Keratinocyte (primary cell): Measurements from ENCODE around the gene SCN4A. TPM values are rescaled to one million over a fixed set of nuclear protein-coding genes. Genes with fewer than 3 reads are reported as not detected.

Source experiments
- DNase-seq: peaks from one replicate; pipeline ENCODE4 v3.0.0-alpha.2; 2011; ENCODE audit warnings: low read depth, missing footprints, low spot score
- FAIRE-seq: peaks from 2 replicates; lab custom pipeline; 2011; peaks lifted over from hg19 to GRCh38; lab: Jason Lieb, UNC
- H2AFZ ChIP-seq: 2 replicates; pipeline ENCODE4 v1.6.0; 2012; ENCODE audit warnings: low read length, control low read depth, inconsistent platforms; ENCODE audit not compliant: control insufficient read depth
- H3K27ac ChIP-seq: 2 replicates; pipeline ENCODE4 v1.5.1; 2011; ENCODE audit warnings: low read length; ENCODE audit not compliant: control insufficient read depth, insufficient read depth
- H3K27me3 ChIP-seq: 3 replicates; pipeline ENCODE4 v1.6.0; 2011; ENCODE audit warnings: low read length; ENCODE audit not compliant: control insufficient read depth, insufficient read depth; ENCODE audit errors: extremely low read depth
- H3K36me3 ChIP-seq, 2 experiments: 2 replicates in 1 of 2; 3 replicates in 1 of 2; pipeline ENCODE4 v1.5.1; 2011; ENCODE audit warnings: low read length in 2 of 2, mild to moderate bottlenecking in 1 of 2; ENCODE audit not compliant: control insufficient read depth in 2 of 2, insufficient read depth in 2 of 2; ENCODE audit errors: extremely low read depth in 1 of 2
- H3K4me1 ChIP-seq: 3 replicates; pipeline ENCODE4 v1.5.1; 2011; ENCODE audit warnings: low read length; ENCODE audit not compliant: control insufficient read depth, insufficient read depth; ENCODE audit errors: extremely low read depth
- H3K4me2 ChIP-seq: 3 replicates; pipeline ENCODE4 v1.6.0; 2011; ENCODE audit warnings: low read depth, low read length; ENCODE audit not compliant: control insufficient read depth, insufficient read depth; ENCODE audit errors: extremely low read depth
- H3K4me3 ChIP-seq, 3 experiments: fragments of 200-600 bp in 1 of 3; sonication (generic) in 1 of 3; 2 replicates in 2 of 3; 3 replicates in 1 of 3; pipeline ENCODE4 v1.5.1; 2011 to 2016; ENCODE audit warnings: low read length in 3 of 3, mild to moderate bottlenecking in 3 of 3, control low read depth in 2 of 3, inconsistent platforms in 1 of 3, low read depth in 1 of 3, mixed read lengths in 1 of 3, mixed run types in 1 of 3, moderate library complexity in 1 of 3; ENCODE audit not compliant: control insufficient read depth in 2 of 3, insufficient read depth in 2 of 3; ENCODE audit errors: extremely low read depth in 1 of 3
- H3K79me2 ChIP-seq: 2 replicates; pipeline ENCODE4 v1.6.0; 2012; ENCODE audit warnings: low read length; ENCODE audit not compliant: control insufficient read depth, insufficient read depth
- H3K9ac ChIP-seq: 3 replicates; pipeline ENCODE4 v1.6.0; 2011; ENCODE audit warnings: low read length; ENCODE audit not compliant: control insufficient read depth, insufficient read depth; ENCODE audit errors: extremely low read depth
- H3K9me1 ChIP-seq: 3 replicates; pipeline ENCODE4 v1.6.0; 2011; ENCODE audit warnings: low read length; ENCODE audit not compliant: control insufficient read depth, insufficient read depth; ENCODE audit errors: extremely low read depth
- H3K9me3 ChIP-seq: 2 replicates; pipeline ENCODE4 v1.5.1; 2012; ENCODE audit warnings: low read depth, low read length; ENCODE audit not compliant: control insufficient read depth
- H4K20me1 ChIP-seq: 3 replicates; pipeline ENCODE4 v1.6.0; 2011; ENCODE audit warnings: low read length; ENCODE audit not compliant: control insufficient read depth, insufficient read depth; ENCODE audit errors: extremely low read depth
- CTCF ChIP-seq, 3 experiments: IDR thresholded peaks in 1 of 3; conservative IDR thresholded peaks in 1 of 3; optimal IDR thresholded peaks in 1 of 3; 2 replicates in 2 of 3; 3 replicates in 1 of 3; pipeline versions ENCODE3 to v1.5.1; 2011; ENCODE audit warnings: low read length in 3 of 3, mild to moderate bottlenecking in 3 of 3, moderate library complexity in 2 of 3, control low read depth in 1 of 3, inconsistent platforms in 1 of 3; ENCODE audit not compliant: insufficient read depth in 2 of 3; ENCODE audit errors: extremely low read depth in 1 of 3
- EZH2 ChIP-seq: IDR thresholded peaks from one replicate; pipeline ENCODE4 v1.6.1; 2012; ENCODE audit warnings: inconsistent platforms, mild to moderate bottlenecking, low read length, moderate library complexity
- dilution Hi-C: fragments of 300-500 bp; cut with MboI; formaldehyde crosslinking; loops from one replicate; pipeline ENCODE4 v1.7.0; 2020; ENCODE audit warnings: low sequenced_read_pairs; ENCODE audit not compliant: extremely low pct_ligation_motif_present
- polyA plus RNA-seq, 5 experiments: library from polyadenylated mRNA; depleted of rRNA in 3 of 5; stranded (reverse) in 3 of 5; stranded (forward) in 1 of 5; unstranded in 1 of 5; fragments of >200 nt; gene quantifications; 1 replicate in 1 of 5; 2 replicates in 3 of 5; 3 replicates in 1 of 5; pipeline versions ENCODE4 v1.2.1 to v1.2.3, GENCODE V29; 2011 to 2012; ENCODE audit warnings: missing spikeins in 2 of 5, low read depth in 1 of 5, low replicate concordance in 1 of 5

SCN4A gene
- polyA plus RNA-seq, 1 donor (not counting 4 experiments of a cell fraction or from before 2014, with no cell fraction given) = not detected

- TF ChIP-seq CTCF (optimal IDR thresholded peaks at IDR 0.05 in 1 of 3, IDR thresholded peaks at IDR 0.05 in 1 of 3, conservative IDR thresholded peaks at IDR 0.05 in 1 of 3; ENCODE audit: extremely low read depth in 1 of 3, insufficient read depth in 2 of 3, low read length in 3 of 3) (no peak), EZH2 (no peak)
- Histone ChIP-seq H3K79me2 (no peaks in the 10 kb centered on the region), H3K4me2 (no peak overlapping the region), H3K9me1 (no peaks in the 10 kb centered on the region), H3K27ac (no peak overlapping the region), H3K4me3 (no peak overlapping the region), H4K20me1 (no peaks in the 10 kb centered on the region), H3K9ac (no peak overlapping the region), H3K27me3 (peaks cover 20% of the 10 kb centered on the region), H3K9me3 (no peaks in the 10 kb centered on the region), H3K36me3 (no peaks in the 10 kb centered on the region), H2AFZ (no peak overlapping the region), H3K4me1 (peaks cover 12% of the 10 kb centered on the region)
- no peak for FAIRE-seq
- dilution Hi-C loops = no loop called here
- no peak for DNase-seq
Measured at GRCh38 chr17:63932721-63933120, 40.0 kb downstream of the SCN4A start.

GRCh38 chr17:63931981-63932561 lies 40.6 kb downstream of the SCN4A start, which contains the start of gene CD79B:
CD79B (minus strand) TSS chr17:63932331; CDS start chr17:63932261, 70 bp downstream.
- no peak within 1 kb of the TSS for H3K4me2 ChIP-seq
- no peak within 1 kb of the TSS for H3K4me3 ChIP-seq
- no peak for DNase-seq
- no peak for FAIRE-seq
- dilution Hi-C loops = no loop called here
- no peaks in the 10 kb centered on the region for H3K9me3 ChIP-seq
- peaks cover 20% of the 10 kb centered on the region for H3K27me3 ChIP-seq
- H3K9ac ChIP-seq = no peak within 1 kb of the TSS
- no peak within 1 kb of the TSS for H3K27ac ChIP-seq
- H3K9me1 ChIP-seq = no peaks in the 10 kb centered on the region
- no peaks in the 10 kb centered on the region for H3K79me2 ChIP-seq
- no peaks in the 10 kb centered on the region for H4K20me1 ChIP-seq
- H3K4me1 ChIP-seq = peaks cover 12% of the 10 kb centered on the region
- H2AFZ ChIP-seq = no peak within 1 kb of the TSS
- TF ChIP-seq EZH2 (no peak), CTCF (optimal IDR thresholded peaks at IDR 0.05 in 1 of 3, IDR thresholded peaks at IDR 0.05 in 1 of 3, conservative IDR thresholded peaks at IDR 0.05 in 1 of 3; ENCODE audit: extremely low read depth in 1 of 3, insufficient read depth in 2 of 3, low read length in 3 of 3) (no peak)
- no peaks in the 10 kb centered on the region for H3K36me3 ChIP-seq
